NB4 (cell line): ENCODE results near the gene FMOD.

ENCODE experiments used
- DNase-seq: peaks from one replicate; pipeline ENCODE4 v3.0.0; 2010; ENCODE audit warnings: low read depth
- H3K4me3 ChIP-seq: one replicate; pipeline ENCODE4 v1.5.1; 2011; ENCODE audit warnings: mild to moderate bottlenecking, low read depth, low read length, moderate library complexity
- CTCF ChIP-seq: IDR thresholded peaks from one replicate; pipeline ENCODE4 v1.5.1; 2012; ENCODE audit warnings: low read depth, low read length
- MYC ChIP-seq: IDR thresholded peaks from 2 replicates; pipeline ENCODE4 v1.6.1; 2011; ENCODE audit warnings: low read depth, low read length
- POLR2A ChIP-seq: IDR thresholded peaks from 2 replicates; pipeline ENCODE4 v1.6.1; 2011; ENCODE audit warnings: mild to moderate bottlenecking; ENCODE audit not compliant: insufficient read length; ENCODE audit errors: extremely low read depth
- TF ChIP-seq, protein P1 (sequence below): IDR thresholded peaks from 2 replicates; pipeline ENCODE4 v1.6.1; 2011; ENCODE audit warnings: low read depth, low read length

The FMOD gene

GRCh38 chr1:203346769-203347102, 4.2 kb downstream of the FMOD start:
- no peak for DNase-seq
- TF ChIP-seq, protein P1, sequence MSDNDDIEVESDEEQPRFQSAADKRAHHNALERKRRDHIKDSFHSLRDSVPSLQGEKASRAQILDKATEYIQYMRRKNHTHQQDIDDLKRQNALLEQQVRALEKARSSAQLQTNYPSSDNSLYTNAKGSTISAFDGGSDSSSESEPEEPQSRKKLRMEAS: no peak
- no peak overlapping the region for H3K4me3 ChIP-seq

GRCh38 chr1:203346060-203346768, 4.7 kb downstream of the FMOD start:
- H3K4me3 ChIP-seq: no peak overlapping the region
- TF ChIP-seq, protein P1: no peak
- no peak for TF ChIP-seq POLR2A
- no peak for TF ChIP-seq CTCF
- no peak for TF ChIP-seq MYC
- peak; percentile 44 for DNase-seq

DNA sequence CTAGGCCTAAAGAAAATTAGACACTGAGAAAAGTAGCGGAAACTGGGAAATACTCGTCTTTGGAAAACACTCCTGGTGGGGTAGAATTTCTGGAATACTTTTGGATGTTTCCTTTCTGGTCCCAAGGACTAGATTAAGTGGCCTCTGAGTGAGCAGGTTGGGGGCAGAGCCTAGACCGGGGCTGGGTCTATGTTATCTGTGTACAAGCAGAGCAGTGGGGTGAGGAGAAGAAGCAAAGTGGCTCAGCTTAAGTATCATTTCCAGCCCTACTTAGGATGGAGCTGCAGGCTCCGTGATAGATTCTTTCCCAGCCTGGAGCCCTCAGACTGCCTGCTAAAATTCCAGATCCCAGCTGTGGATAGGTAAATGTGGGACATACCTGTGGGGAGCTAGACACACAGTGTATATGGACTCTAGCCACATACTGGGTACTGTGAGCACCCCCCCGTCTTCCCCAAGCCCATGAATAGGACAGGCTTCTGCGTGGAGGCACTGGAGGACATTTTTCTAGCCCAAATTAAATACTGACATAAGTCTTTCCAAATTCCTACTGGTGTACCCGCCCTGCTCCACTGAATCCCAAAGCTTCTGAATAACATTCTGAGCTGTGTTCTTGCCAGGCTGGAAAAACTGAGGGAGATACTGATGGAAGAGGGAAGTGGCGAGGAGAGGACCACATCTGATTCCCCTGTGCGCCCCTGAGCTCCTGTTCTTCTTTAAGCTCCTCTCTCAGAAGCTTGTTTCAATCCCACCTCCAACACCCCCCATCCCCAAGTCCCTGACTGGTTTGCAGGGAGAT, 6.8 kb downstream of the FMOD start:
- DNase-seq: no peak
- no peak overlapping the region for H3K4me3 ChIP-seq
- no peak for TF ChIP-seq CTCF
- TF ChIP-seq POLR2A: no peak
- TF ChIP-seq, protein P1: no peak
- TF ChIP-seq MYC: no peak

DNA sequence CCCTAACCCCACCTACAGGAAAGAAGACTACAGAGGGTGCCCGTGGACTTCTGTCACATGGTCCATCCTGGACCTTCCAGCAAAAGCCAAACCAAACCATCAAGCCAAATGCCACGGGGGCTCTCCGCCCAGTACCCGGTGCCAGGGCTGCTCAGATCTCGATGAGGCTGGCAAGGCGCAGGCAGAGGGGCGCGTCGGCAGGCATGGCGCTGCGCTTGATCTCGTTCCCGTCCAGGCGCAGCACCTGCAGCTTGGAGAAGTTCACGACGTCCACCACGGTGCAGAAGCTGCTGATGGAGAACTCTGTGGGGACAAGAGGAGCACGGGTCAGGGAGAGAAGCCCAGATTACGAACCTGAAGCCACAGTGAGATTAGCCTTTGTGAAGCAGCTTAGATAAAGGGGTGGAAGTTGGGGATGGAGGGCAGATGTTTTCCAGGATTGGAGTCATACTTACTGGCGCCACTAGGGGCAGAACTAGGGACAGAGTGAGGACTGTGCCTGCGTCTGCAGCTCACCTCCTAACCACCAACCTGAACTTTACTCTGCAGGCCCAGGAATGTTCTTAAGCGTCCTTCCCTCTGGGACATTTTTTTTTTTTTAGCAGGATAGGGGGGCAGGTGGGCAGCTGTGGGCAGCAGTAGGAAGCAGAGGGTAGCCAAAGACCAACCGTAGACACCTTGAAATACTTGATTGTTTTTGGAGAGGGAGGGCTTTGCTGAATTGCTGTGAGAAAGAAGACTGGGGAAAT, 8.6 kb downstream of the FMOD start:
- peak; percentile 44 for DNase-seq
- TF ChIP-seq POLR2A (no peak), CTCF (peak; percentile 71)
- no peak overlapping the region for H3K4me3 ChIP-seq

GRCh38 chr1:203340112-203340790, 10.7 kb downstream of the FMOD start:
- H3K4me3 ChIP-seq: no peak overlapping the region
- DNase-seq: peak; percentile 77
- no peak for TF ChIP-seq POLR2A
- TF ChIP-seq, protein P1: no peak
- TF ChIP-seq CTCF: peak; percentile 89
- TF ChIP-seq MYC: no peak
